GM12864 (cell line): ENCODE measurements around the gene ERCC2.

ENCODE experiments used
- DNase-seq: peaks from one replicate; pipeline ENCODE4 v3.0.0-alpha.2; 2011; ENCODE audit warnings: low read depth
- H3K4me3 ChIP-seq: 2 replicates; pipeline ENCODE4 v1.5.1; 2011; ENCODE audit warnings: mild to moderate bottlenecking, low read depth, low read length, control low read depth
- CTCF ChIP-seq: IDR thresholded peaks from 2 replicates; pipeline ENCODE4 v1.5.1; 2011; ENCODE audit warnings: low read depth, mild to moderate bottlenecking, moderate library complexity, low read length, control low read depth, inconsistent platforms; ENCODE audit errors: missing control alignments

Gene ERCC2

DNA sequence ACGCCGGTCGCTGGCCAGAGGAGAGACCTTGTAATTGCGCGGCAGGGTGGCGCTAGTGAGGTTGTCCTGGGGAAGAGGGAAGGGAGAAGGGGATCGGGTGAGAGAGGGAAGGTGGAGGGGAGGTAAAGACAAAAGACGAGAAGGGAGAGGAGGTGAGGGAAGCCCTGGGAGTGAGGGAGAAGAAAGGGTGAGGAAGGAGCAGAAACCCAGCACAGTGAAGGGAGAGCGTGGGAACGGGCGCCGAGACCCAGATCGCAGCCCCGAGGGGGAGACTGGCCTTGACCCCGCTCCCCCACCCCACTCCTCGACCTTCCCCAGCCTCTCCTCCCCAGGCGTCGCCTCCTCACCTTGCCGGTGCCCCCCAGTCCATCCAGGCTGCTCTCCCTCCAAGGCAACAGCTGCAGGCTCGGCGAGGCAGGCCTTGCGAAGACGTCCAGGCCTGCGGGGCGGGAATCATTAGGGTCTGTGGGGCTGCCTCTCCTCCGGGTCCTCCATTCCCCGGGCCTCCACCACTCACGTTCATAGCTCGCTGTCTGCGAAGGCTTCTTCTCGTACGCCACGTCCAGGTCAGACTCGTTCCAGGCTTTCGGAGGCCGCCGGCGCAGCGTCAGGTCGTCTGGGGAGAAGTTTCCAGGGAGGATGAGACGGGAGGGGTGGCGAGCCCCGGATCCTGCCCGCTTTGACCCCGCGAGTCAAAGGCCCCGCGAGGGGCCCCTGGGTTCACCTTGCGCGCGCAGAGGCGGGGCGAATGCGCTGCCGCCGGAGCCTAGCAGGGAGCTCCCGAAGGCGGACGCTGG is 25.6 kb upstream of the ERCC2 start:
- no peak for DNase-seq
- no peak for TF ChIP-seq CTCF
- H3K4me3 ChIP-seq, result no peak overlapping the region

DNA sequence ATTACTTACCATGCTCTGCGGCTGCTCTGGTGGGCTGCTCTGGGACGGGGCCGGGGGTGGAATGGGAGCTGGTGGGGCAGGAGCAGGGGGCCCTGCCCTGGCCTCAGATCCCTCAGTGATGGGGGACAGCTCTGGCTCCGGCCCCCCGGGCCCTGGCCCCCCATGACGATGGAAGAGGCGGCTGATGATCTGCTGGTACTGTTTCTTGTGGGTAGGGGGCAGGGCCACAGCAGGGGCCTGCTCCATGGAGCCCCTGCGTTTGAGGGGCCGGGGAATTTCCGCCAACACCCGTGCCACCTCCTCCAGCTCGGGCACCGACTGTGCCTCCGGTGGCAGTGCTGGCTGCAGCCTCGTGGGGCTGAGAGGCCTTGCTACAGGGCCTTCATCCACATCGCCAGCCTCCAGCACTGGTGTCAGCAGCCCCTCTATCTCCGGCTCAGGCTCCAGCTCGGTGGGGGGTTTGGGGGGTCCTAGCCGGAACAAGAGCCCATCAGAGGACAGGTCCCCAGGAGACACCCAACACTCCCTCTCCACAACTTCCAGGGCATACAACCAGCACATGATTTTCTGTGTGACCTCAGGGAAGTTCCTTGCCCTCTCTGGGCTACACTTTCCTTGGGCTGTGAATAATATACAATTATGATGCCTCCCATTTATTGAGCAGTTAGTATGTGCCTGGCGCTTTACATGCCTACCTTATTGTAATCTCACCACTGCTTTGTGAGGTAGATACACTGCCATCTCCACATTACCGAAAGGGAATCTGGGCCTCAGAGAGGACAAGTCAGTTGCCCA is 21.7 kb upstream of the ERCC2 start:
- H3K4me3 ChIP-seq, result no peak overlapping the region
- TF ChIP-seq CTCF, result no peak
- no peak for DNase-seq

- H3K4me3 ChIP-seq, result no peak overlapping the region
- no peak for DNase-seq
- TF ChIP-seq CTCF, result no peak
Measured at GRCh38 chr19:45391346-45391745, 21.0 kb upstream of the ERCC2 start.

- TF ChIP-seq CTCF, result no peak
- DNase-seq, result no peak
- H3K4me3 ChIP-seq, result no peak overlapping the region
Measured at GRCh38 chr19:45385392-45386221, 15.2 kb upstream of the ERCC2 start.

DNA sequence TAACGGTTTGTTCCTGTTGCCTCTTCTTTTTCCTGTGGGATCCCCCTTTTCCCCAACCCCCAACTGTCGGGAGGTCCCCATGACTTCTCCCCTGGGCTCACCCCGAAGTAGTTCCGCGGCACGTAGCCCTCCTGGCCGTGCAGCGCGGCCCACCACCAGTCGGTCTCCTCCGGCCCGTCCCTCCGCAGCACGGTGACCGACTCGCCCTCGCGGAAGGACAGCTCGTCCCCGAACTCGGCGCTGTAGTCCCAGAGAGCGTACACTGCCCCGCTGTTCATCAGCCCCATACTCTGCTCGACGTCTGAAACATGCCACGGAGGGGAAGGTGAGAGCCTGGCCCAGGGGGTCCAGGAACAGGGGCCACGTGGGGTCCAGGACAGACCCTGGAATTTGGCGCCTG is 12.1 kb upstream of the ERCC2 start:
- TF ChIP-seq CTCF, result no peak
- H3K4me3 ChIP-seq, result no peak overlapping the region

DNA sequence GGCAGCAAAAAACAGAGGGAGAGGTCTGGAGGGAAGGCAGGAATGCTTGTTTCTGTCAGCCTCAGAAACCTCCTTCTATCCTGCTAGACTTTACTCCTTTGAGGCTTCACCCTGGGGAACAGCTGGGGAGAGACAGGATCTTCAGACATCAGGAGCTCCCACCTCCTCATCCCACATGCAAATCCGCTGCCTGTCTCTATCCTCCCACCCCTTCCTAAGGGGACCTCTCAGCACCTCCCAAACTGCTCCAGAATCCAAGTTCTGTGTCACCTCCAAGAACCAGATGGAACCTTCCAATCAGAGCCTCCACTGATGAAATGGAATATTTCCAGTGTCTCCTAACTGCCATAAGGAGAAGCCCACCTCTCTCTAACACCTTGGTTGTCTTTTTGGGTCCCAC is 9.7 kb upstream of the ERCC2 start:
- no peak for DNase-seq

More for the DNA sequence above, 12.1 kb upstream of the ERCC2 start:
- no peak for DNase-seq

More for the DNA sequence above, 9.7 kb upstream of the ERCC2 start:
- TF ChIP-seq CTCF, result no peak
- no peak overlapping the region for H3K4me3 ChIP-seq
